OCI-LY7 (cell line): ENCODE results near the gene TPBG. TPM values are rescaled to one million over a fixed set of nuclear protein-coding genes. Genes with fewer than 3 reads are reported as not detected.

ENCODE experiments used
- BruUV-seq: library from RNA; stranded (reverse); fragments of 400-500 nt; replicated peaks from 2 replicates; lab custom pipeline; 2021; lab: Mats Ljungman, UMichigan
- CTCF ChIA-PET: fragments of 300-600 bp; sonication (Branson Sonifier 250); formaldehyde crosslinking; loops from one replicate; lab custom pipeline; 2022; ENCODE audit warnings: antibody characterized with exemption; ENCODE audit not compliant: unreplicated experiment; lab: Charles Lee
- POLR2A ChIA-PET: fragments of 300-600 bp; sonication (Branson Sonifier 250); formaldehyde crosslinking; loops from one replicate; lab custom pipeline; 2022; ENCODE audit warnings: antibody characterized with exemption; lab: Charles Lee
- DNase-seq: peaks from one replicate; pipeline ENCODE4 v3.0.0-alpha.2; 2015; ENCODE audit warnings: low spot score
- H2AFZ ChIP-seq: fragments of 200-600 bp; sonication (generic), shearing (Covaris generic); 2 replicates; pipeline ENCODE4 v1.6.1; 2014; ENCODE audit warnings: mild to moderate bottlenecking, antibody characterized with exemption, low read length, moderate library complexity
- H3K27ac ChIP-seq: fragments of 200-600 bp; sonication (generic); 2 replicates; pipeline ENCODE4 v1.5.1; 2014; ENCODE audit warnings: mixed run types, low read depth, mild to moderate bottlenecking, moderate library complexity, low read length, inconsistent platforms; ENCODE audit not compliant: poor library complexity, severe bottlenecking
- H3K36me3 ChIP-seq: fragments of 200-600 bp; sonication (generic); 2 replicates; pipeline ENCODE4 v1.6.1; 2014; ENCODE audit warnings: mild to moderate bottlenecking, antibody characterized with exemption, low read length, moderate library complexity, mixed read lengths; ENCODE audit not compliant: insufficient read depth
- H3K4me1 ChIP-seq: fragments of 200-600 bp; sonication (generic); 2 replicates; pipeline ENCODE4 v1.5.1; 2014; ENCODE audit warnings: mild to moderate bottlenecking, low read length; ENCODE audit not compliant: insufficient read depth, poor library complexity, severe bottlenecking
- H3K4me2 ChIP-seq: fragments of 200-600 bp; sonication (generic); 2 replicates; pipeline ENCODE4 v1.6.1; 2014; ENCODE audit warnings: mild to moderate bottlenecking, low read length
- H3K4me3 ChIP-seq: fragments of 200-600 bp; sonication (generic); 2 replicates; pipeline ENCODE4 v1.5.1; 2014; ENCODE audit warnings: mild to moderate bottlenecking, low read depth, low read length; ENCODE audit not compliant: poor library complexity, severe bottlenecking
- H3K79me2 ChIP-seq: fragments of 200-600 bp; sonication (generic); 2 replicates; pipeline ENCODE4 v1.6.1; 2016; ENCODE audit warnings: low read depth, mild to moderate bottlenecking, low read length, moderate library complexity, mixed read lengths; ENCODE audit not compliant: insufficient read depth
- H3K9me2 ChIP-seq: fragments of 200-600 bp; sonication (generic); 2 replicates; pipeline ENCODE4 v1.6.1; 2016; ENCODE audit warnings: mild to moderate bottlenecking, low read length, mixed read lengths; ENCODE audit not compliant: insufficient read depth
- H3K9me3 ChIP-seq: fragments of 200-600 bp; sonication (generic); 2 replicates; pipeline ENCODE4 v1.6.1; 2014; ENCODE audit warnings: mild to moderate bottlenecking, mixed run types, low read length, mixed read lengths
- H4K20me1 ChIP-seq: fragments of 200-600 bp; sonication (generic); 2 replicates; pipeline ENCODE4 v1.6.1; 2014; ENCODE audit warnings: mild to moderate bottlenecking, antibody characterized with exemption, low read length, moderate library complexity, mixed read lengths; ENCODE audit not compliant: insufficient read depth
- CTCF ChIP-seq: fragments of 200-600 bp; sonication (generic); conservative IDR thresholded peaks from 2 replicates; pipeline ENCODE4 v1.5.1; 2014; ENCODE audit warnings: mild to moderate bottlenecking, antibody characterized with exemption, low read length, moderate library complexity, mixed read lengths
- EZH2phosphoT487 ChIP-seq: fragments of 200-600 bp; sonication (generic); IDR thresholded peaks from 2 replicates; pipeline ENCODE4 v1.6.1; 2018; ENCODE audit warnings: low read depth, borderline replicate concordance, mild to moderate bottlenecking, mixed run types, antibody characterized with exemption, low read length, moderate library complexity, mixed read lengths
- intact Hi-C: fragments of 100-400 bp; cut with micrococcal nuclease; formaldehyde crosslinking; loops from one replicate; pipeline ENCODE4 v1.10.0; 2022; ENCODE audit not compliant: unreplicated experiment
- total RNA-seq, 2 experiments: library from RNA; depleted of rRNA in 1 of 2; stranded (reverse); fragments of >200 nt in 1 of 2; shearing (Covaris generic) in 1 of 2; gene quantifications; 2 replicates each; pipeline ENCODE4 v1.2.3, GENCODE V29; 2014 to 2022

Gene TPBG
- total RNA-seq, 2 experiments from 2014 or later = not detected

DNA sequence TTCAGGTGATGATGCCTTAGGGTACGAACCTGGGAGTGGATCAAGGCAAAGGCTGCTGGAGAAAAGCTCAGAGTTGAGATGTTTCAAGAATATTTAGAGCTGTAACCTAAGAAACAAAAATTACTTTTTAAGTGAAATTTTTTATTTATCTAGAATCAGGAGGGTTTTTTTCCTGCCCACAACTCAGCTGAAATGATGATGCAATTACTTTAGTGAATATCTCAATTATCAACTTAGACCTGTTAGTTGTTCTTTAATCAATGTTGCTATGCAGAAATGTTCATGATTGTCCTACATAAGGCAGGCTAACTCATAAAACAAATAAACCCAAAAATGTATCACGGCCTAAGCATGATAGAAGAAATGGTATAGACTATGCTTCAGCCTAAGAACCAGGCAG, 50.3 kb downstream of the TPBG start:
- H2AFZ ChIP-seq = no peak overlapping the region
- H3K4me3 ChIP-seq = no peak overlapping the region
- DNase-seq = no peak
- H3K27ac ChIP-seq = no peak overlapping the region
- ChIA-PET POLR2A (no interaction called here), CTCF (no interaction called here)
- no TSS peak for BruUV-seq
- no peaks in the 10 kb centered on the region for H3K36me3 ChIP-seq
- H3K4me2 ChIP-seq = no peak overlapping the region
- TF ChIP-seq CTCF = no peak
- TF ChIP-seq EZH2phosphoT487 = no peak
- H3K4me1 ChIP-seq = no peaks in the 10 kb centered on the region
- H4K20me1 ChIP-seq = no peaks in the 10 kb centered on the region
- no peaks in the 10 kb centered on the region for H3K9me3 ChIP-seq
- intact Hi-C loops = no loop called here
- no peaks in the 10 kb centered on the region for H3K79me2 ChIP-seq
- no peaks in the 10 kb centered on the region for H3K9me2 ChIP-seq

DNA sequence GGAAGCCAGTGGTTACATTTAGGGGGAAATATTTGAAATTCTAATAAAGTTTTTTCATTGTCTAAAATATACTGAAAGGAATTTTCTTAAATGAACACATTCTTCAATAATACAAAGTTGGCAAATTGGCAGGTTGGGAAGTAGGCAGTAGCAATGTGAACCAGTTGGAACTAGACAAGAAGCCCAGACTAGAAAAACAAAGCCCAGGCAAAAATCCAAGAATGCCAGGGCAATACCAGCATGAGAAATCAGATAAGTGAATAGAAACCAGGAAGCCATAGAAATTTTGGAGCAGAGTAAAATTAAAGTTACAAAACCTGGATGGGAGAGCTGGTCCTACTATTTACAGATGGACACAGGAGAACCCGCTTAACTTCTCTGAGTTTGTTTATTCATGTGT, 52.2 kb downstream of the TPBG start:
- H3K36me3 ChIP-seq = no peaks in the 10 kb centered on the region
- H3K27ac ChIP-seq = no peak overlapping the region
- H3K9me3 ChIP-seq = no peaks in the 10 kb centered on the region
- CTCF ChIA-PET = no interaction called here
- H2AFZ ChIP-seq = no peak overlapping the region
- TF ChIP-seq EZH2phosphoT487 = no peak
- TF ChIP-seq CTCF = no peak
- no peak overlapping the region for H3K4me3 ChIP-seq
- H3K79me2 ChIP-seq = no peaks in the 10 kb centered on the region
- H3K4me1 ChIP-seq = no peaks in the 10 kb centered on the region
- BruUV-seq = no TSS peak
- no peaks in the 10 kb centered on the region for H4K20me1 ChIP-seq
- DNase-seq = no peak
- H3K4me2 ChIP-seq = no peak overlapping the region
- no peaks in the 10 kb centered on the region for H3K9me2 ChIP-seq
- intact Hi-C loops = no loop called here
- POLR2A ChIA-PET = no interaction called here

DNA sequence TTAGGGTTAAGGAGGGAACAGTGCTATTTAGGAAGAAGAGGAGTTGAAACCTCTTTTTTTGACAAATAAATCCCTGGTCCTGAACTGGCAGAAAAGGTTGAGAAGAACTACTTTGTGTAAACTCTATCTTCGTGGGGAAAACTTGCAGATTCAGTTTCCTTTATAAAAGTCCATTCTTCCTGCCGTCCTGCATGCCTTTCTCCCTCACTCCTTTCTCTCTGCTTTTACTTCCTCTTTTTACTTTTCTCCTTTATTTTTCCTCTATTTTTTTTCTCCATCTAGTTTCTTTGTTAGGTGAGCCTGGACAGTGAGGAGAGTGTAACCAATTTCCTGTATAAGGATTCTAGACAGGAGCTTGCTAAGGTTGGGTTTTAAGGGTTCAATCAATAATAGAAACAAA, 52.7 kb downstream of the TPBG start:
- CTCF ChIA-PET = no interaction called here
- intact Hi-C loops = no loop called here
- TF ChIP-seq EZH2phosphoT487 (no peak), CTCF (no peak)
- Histone ChIP-seq H3K4me2 (no peak overlapping the region), H3K9me3 (no peaks in the 10 kb centered on the region), H2AFZ (no peak overlapping the region), H3K36me3 (no peaks in the 10 kb centered on the region), H3K4me3 (no peak overlapping the region), H3K9me2 (no peaks in the 10 kb centered on the region), H3K79me2 (no peaks in the 10 kb centered on the region), H3K4me1 (no peaks in the 10 kb centered on the region), H4K20me1 (no peaks in the 10 kb centered on the region), H3K27ac (no peak overlapping the region)
- POLR2A ChIA-PET = no interaction called here
- DNase-seq = no peak
- BruUV-seq = no TSS peak

Other genes starting within 250 kb of the TPBG start
- 16.6 and 18.6 TPM in 2 replicates for gene IBTK, start 116.1 kb upstream of the TPBG start, total RNA-seq (2014; rRNA removed; shearing (Covaris generic))
- gene IBTK, start 116.1 kb upstream of the TPBG start, total RNA-seq (2022) = 31.0 and 33.8 TPM in 2 replicates